NCI-H748 (cell line): ENCODE data around the gene MED15.

ENCODE experiments used
- DNase-seq: peaks from one replicate; lab custom pipeline; 2025; ENCODE audit not compliant: unreplicated experiment; lab: John Stamatoyannopoulos, UW

The MED15 gene

GRCh38 chr22:20568502-20569058 lies 61.2 kb downstream of the MED15 start:
- DNase-seq = no peak

- no peak for DNase-seq
Measured at GRCh38 chr22:20569059-20570058, 61.9 kb downstream of the MED15 start.

- DNase-seq = no peak
Measured at GRCh38 chr22:20571078-20571503, 63.7 kb downstream of the MED15 start.

- peak; percentile 4 for DNase-seq
Measured at GRCh38 chr22:20571531-20572007, 64.2 kb downstream of the MED15 start.

- DNase-seq = no peak
Measured at GRCh38 chr22:20572132-20572802, 64.9 kb downstream of the MED15 start.

GRCh38 chr22:20573176-20573832 lies 65.9 kb downstream of the MED15 start:
- no peak for DNase-seq

GRCh38 chr22:20573833-20574615 lies 66.6 kb downstream of the MED15 start:
- no peak for DNase-seq

GRCh38 chr22:20574920-20575353 lies 67.5 kb downstream of the MED15 start:
- DNase-seq = no peak

- DNase-seq = no peak
Measured at GRCh38 chr22:20575724-20576444, 68.5 kb downstream of the MED15 start.

GRCh38 chr22:20576445-20576816 lies 69.0 kb downstream of the MED15 start:
- no peak for DNase-seq

- no peak for DNase-seq
Measured at GRCh38 chr22:20577045-20577444, 69.6 kb downstream of the MED15 start.

- DNase-seq = no peak
Measured at GRCh38 chr22:20577549-20577975, 70.2 kb downstream of the MED15 start.

- no peak for DNase-seq
Measured at GRCh38 chr22:20578192-20578591, 70.8 kb downstream of the MED15 start.

GRCh38 chr22:20578707-20579106 lies 71.3 kb downstream of the MED15 start:
- DNase-seq = no peak

GRCh38 chr22:20579273-20580120 lies 72.1 kb downstream of the MED15 start:
- DNase-seq = no peak

- no peak for DNase-seq
Measured at GRCh38 chr22:20580179-20580578, 72.8 kb downstream of the MED15 start.

GRCh38 chr22:20580611-20581502 lies 73.4 kb downstream of the MED15 start:
- DNase-seq = no peak
